Body of pancreas (tissue), 4 donors: ENCODE measurements around the gene CCDC170. TPM values are rescaled to one million over a fixed set of nuclear protein-coding genes. Genes with fewer than 3 reads are reported as not detected.

Experiments used
- ATAC-seq: fragments of 150-250 bp; one replicate; pipeline ENCODE4 v1.9.1; 2016
- DNase-seq, 4 donors: peaks; one replicate each; pipeline ENCODE4 v3.0.0-alpha.2; 2019
- H3K27ac ChIP-seq, 4 donors: fragments of 200-600 bp; sonication (generic); 1 replicate in 3 of 4; 2 replicates in 1 of 4; pipeline versions ENCODE4 v1.5.1 to v1.6.1; 2016 to 2019; ENCODE audit warnings: mild to moderate bottlenecking in 1 of 4, mixed read lengths in 1 of 4, moderate library complexity in 1 of 4
- H3K27me3 ChIP-seq, 2 donors: fragments of 200-600 bp; sonication (generic); one replicate each; pipeline ENCODE4 v1.6.0; 2016; ENCODE audit warnings: mild to moderate bottlenecking in 1 of 2
- H3K36me3 ChIP-seq, 2 donors: fragments of 200-600 bp; sonication (generic); replicated peaks in 1 of 2; 2 replicates each; pipeline ENCODE4 v1.5.1; 2016; ENCODE audit warnings: low read depth in 2 of 2; ENCODE audit not compliant: insufficient read depth in 1 of 2
- H3K4me1 ChIP-seq: fragments of 200-600 bp; sonication (generic); one replicate; pipeline ENCODE4 v1.6.0; 2016
- H3K4me3 ChIP-seq, 2 donors: fragments of 200-600 bp; sonication (generic); 1 replicate in 1 of 2; 2 replicates in 1 of 2; pipeline ENCODE4 v1.5.1; 2016 to 2019
- H3K9me3 ChIP-seq, 3 donors: fragments of 200-600 bp; sonication (generic); 1 replicate in 2 of 3; 2 replicates in 1 of 3; pipeline ENCODE4 v1.5.1; 2016
- CTCF ChIP-seq, 7 experiments: fragments of 450-650 bp in 4 of 7; fragments of 200-600 bp in 3 of 7; sonication (generic) in 3 of 7; IDR thresholded peaks; one replicate each; pipeline ENCODE4 v1.5.1; 2016 to 2019; ENCODE audit warnings: antibody characterized with exemption in 7 of 7
- POLR2A ChIP-seq, 3 donors: fragments of 450-650 bp; IDR thresholded peaks; one replicate each; pipeline ENCODE4 v1.6.1; 2016; ENCODE audit warnings: antibody characterized with exemption in 3 of 3, mild to moderate bottlenecking in 2 of 3
- WGBS, 2 donors: methylation state at CpG; one replicate each; pipeline ENCODE4 v1.1.5; 2017; 5-methylcytosine and 5-hydroxymethylcytosine counted together
- intact Hi-C: fragments of 100-400 bp; cut with DNase I; formaldehyde crosslinking; loops from one replicate; pipeline ENCODE4 v1.15.1; 2023
- total RNA-seq, 2 donors: library from RNA; depleted of rRNA; stranded (reverse); fragments of >200 nt; gene quantifications; one replicate each; pipeline ENCODE4 v1.1.0, GENCODE V29; 2016

CCDC170 gene
- total RNA-seq, 2 donors from 2014 or later, result 2.1 TPM; not detected in 1

GRCh38 chr6:151630991-151631655, 137.3 kb downstream of the CCDC170 start:
- intact Hi-C loops, result no loop called here
- Histone ChIP-seq H3K4me3 (no peak overlapping the region), H3K36me3 (no peaks in the 10 kb centered on the region), H3K27me3 (no peaks in the 10 kb centered on the region), H3K4me1 (peaks cover 7% of the 10 kb centered on the region), H3K9me3 (no peaks in the 10 kb centered on the region), H3K27ac (no peak overlapping the region)
- DNase-seq (no peak), ATAC-seq (no peak)
- 77 to 82% methylated on average over 5 of the region's 5 CpGs for WGBS, 2 donors
- TF ChIP-seq POLR2A (IDR thresholded peaks at IDR 0.05), result no peak
- TF ChIP-seq CTCF (IDR thresholded peaks at IDR 0.05), result no peak

GRCh38 chr6:151632415-151632987, 138.7 kb downstream of the CCDC170 start:
- ATAC-seq (no peak), DNase-seq (no peak)
- peaks cover 7% of the 10 kb centered on the region for H3K4me1 ChIP-seq
- H3K4me3 ChIP-seq, result no peak overlapping the region
- H3K27me3 ChIP-seq, result no peaks in the 10 kb centered on the region
- TF ChIP-seq CTCF (IDR thresholded peaks at IDR 0.05) (no peak), POLR2A (IDR thresholded peaks at IDR 0.05) (no peak)
- H3K27ac ChIP-seq, result no peak overlapping the region
- H3K36me3 ChIP-seq, result no peaks in the 10 kb centered on the region
- intact Hi-C loops, result no loop called here
- no peaks in the 10 kb centered on the region for H3K9me3 ChIP-seq
- WGBS, 2 donors, result 13 to 37% methylated on average over 2 of the region's 2 CpGs

GRCh38 chr6:151633526-151634335, 139.9 kb downstream of the CCDC170 start:
- Histone ChIP-seq H3K9me3 (no peaks in the 10 kb centered on the region), H3K36me3 (no peaks in the 10 kb centered on the region), H3K27ac (no peak overlapping the region), H3K4me1 (peaks cover 7% of the 10 kb centered on the region), H3K4me3 (no peak overlapping the region), H3K27me3 (no peaks in the 10 kb centered on the region)
- DNase-seq (peak in 2 of 4 donors; percentile 9 to 11), ATAC-seq (peak; percentile 38)
- intact Hi-C loops, result no loop called here
- 15 to 40% methylated on average over 5 of the region's 5 CpGs for whole genome bisulfite sequencing, 2 donors
- no peak for TF ChIP-seq CTCF (IDR thresholded peaks at IDR 0.05)
- no peak for TF ChIP-seq POLR2A (IDR thresholded peaks at IDR 0.05)

- 79 to 81% methylated on average over 3 of the region's 3 CpGs for WGBS, 2 donors
- Histone ChIP-seq H3K27me3 (no peaks in the 10 kb centered on the region), H3K9me3 (no peaks in the 10 kb centered on the region), H3K4me1 (peaks cover 7% of the 10 kb centered on the region), H3K27ac (no peak overlapping the region), H3K36me3 (no peaks in the 10 kb centered on the region), H3K4me3 (no peak overlapping the region)
- DNase-seq (no peak), ATAC-seq (no peak)
- intact Hi-C loops, result no loop called here
- TF ChIP-seq POLR2A (IDR thresholded peaks at IDR 0.05) (no peak), CTCF (IDR thresholded peaks at IDR 0.05) (no peak)
Observed at GRCh38 chr6:151634336-151634720, 140.5 kb downstream of the CCDC170 start.
